WTC11 (cell line): ENCODE results near the gene VWA2. TPM values are rescaled to one million over a fixed set of nuclear protein-coding genes. Genes with fewer than 3 reads are reported as not detected.

Experiments used
- ATAC-seq: fragments of 200-7000 bp; cut with Tn5 transposase; 2 replicates; pipeline ENCODE4 v1.10.0; 2021; ENCODE audit warnings: mild to moderate bottlenecking, moderate library complexity
- Bru-seq: library from RNA; stranded (reverse); fragments of 400-500 nt; gene quantifications from one replicate; lab custom pipeline; 2021; lab: Mats Ljungman, UMichigan
- CTCF ChIA-PET: fragments of 300-600 bp; sonication (Branson Sonifier 250); formaldehyde crosslinking; loops from one replicate; lab custom pipeline; 2021; ENCODE audit warnings: antibody characterized with exemption; lab: Charles Lee
- POLR2A ChIA-PET: fragments of 350-600 bp; sonication (Branson Sonifier 250); formaldehyde crosslinking; loops from one replicate; lab custom pipeline; 2021; ENCODE audit warnings: antibody characterized with exemption; lab: Charles Lee
- DNase-seq: peaks from one replicate; pipeline ENCODE4 v3.0.0; 2021; ENCODE audit warnings: low spot score
- H3K27ac Mint-ChIP-seq: 2 replicates; pipeline ENCODE4 v1.8.0; 2021; ENCODE audit warnings: mixed read lengths
- H3K27me3 Mint-ChIP-seq: 2 replicates; pipeline ENCODE4 v1.8.0; 2021; ENCODE audit warnings: low read depth, mild to moderate bottlenecking, moderate library complexity, mixed read lengths
- H3K36me3 Mint-ChIP-seq: 2 replicates; pipeline ENCODE4 v1.8.0; 2021; ENCODE audit warnings: mixed read lengths
- H3K4me1 Mint-ChIP-seq: 2 replicates; pipeline ENCODE4 v1.8.0; 2022; ENCODE audit warnings: mixed read lengths
- H3K4me3 Mint-ChIP-seq: 2 replicates; pipeline ENCODE4 v1.8.0; 2021; ENCODE audit warnings: mild to moderate bottlenecking, moderate library complexity, mixed read lengths
- H3K9me3 Mint-ChIP-seq: 2 replicates; pipeline ENCODE4 v1.8.0; 2021; ENCODE audit warnings: mixed read lengths
- CBFB ChIP-seq: sonication (generic); formaldehyde crosslinking; IDR thresholded peaks from 2 replicates; pipeline ENCODE4 v1.8.1; 2022; ENCODE audit warnings: mild to moderate bottlenecking, low read depth, missing genetic modification reagents
- CREB1 ChIP-seq: sonication (generic); formaldehyde crosslinking; IDR thresholded peaks from 2 replicates; pipeline ENCODE4 v1.8.0; 2023; ENCODE audit warnings: mild to moderate bottlenecking, missing genetic modification reagents
- ETV6 ChIP-seq: sonication (generic); formaldehyde crosslinking; IDR thresholded peaks from 2 replicates; pipeline ENCODE4 v1.8.1; 2022; ENCODE audit warnings: mild to moderate bottlenecking, missing genetic modification reagents
- FOXK1 ChIP-seq: sonication (generic); formaldehyde crosslinking; IDR thresholded peaks from 2 replicates; pipeline ENCODE4 v1.8.0; 2022; ENCODE audit warnings: mild to moderate bottlenecking, moderate library complexity, missing genetic modification reagents
- JUN ChIP-seq: sonication (generic); formaldehyde crosslinking; IDR thresholded peaks from 2 replicates; pipeline ENCODE4 v1.8.0; 2023; ENCODE audit warnings: mild to moderate bottlenecking, missing genetic modification reagents
- KAT7 ChIP-seq: sonication (generic); formaldehyde crosslinking; IDR thresholded peaks from 2 replicates; pipeline ENCODE4 v1.8.1; 2023; ENCODE audit warnings: missing genetic modification reagents, mild to moderate bottlenecking, borderline replicate concordance
- MYBL2 ChIP-seq: sonication (generic); formaldehyde crosslinking; IDR thresholded peaks from 2 replicates; pipeline ENCODE4 v1.8.1; 2023; ENCODE audit warnings: mild to moderate bottlenecking, moderate library complexity, missing genetic modification reagents
- NFYB ChIP-seq: sonication (generic); formaldehyde crosslinking; conservative IDR thresholded peaks from 2 replicates; pipeline ENCODE4 v1.8.0; 2022; ENCODE audit warnings: low read depth, missing genetic modification reagents
- NR1H2 ChIP-seq: sonication (generic); formaldehyde crosslinking; IDR thresholded peaks from 2 replicates; pipeline ENCODE4 v1.9.0; 2021; ENCODE audit warnings: mild to moderate bottlenecking, moderate library complexity, missing genetic modification reagents
- OVOL2 ChIP-seq: fragments of 250-450 bp; sonication (Bioruptor Pico); IDR thresholded peaks from 2 replicates; pipeline ENCODE4 v1.9.0; 2021; ENCODE audit warnings: mild to moderate bottlenecking, borderline replicate concordance
- SP1 ChIP-seq: sonication (generic); formaldehyde crosslinking; conservative IDR thresholded peaks from 2 replicates; pipeline ENCODE4 v1.8.1; 2022; ENCODE audit warnings: missing genetic modification reagents
- TP53 ChIP-seq: sonication (generic); formaldehyde crosslinking; IDR thresholded peaks from 2 replicates; pipeline ENCODE4 v1.8.1; 2023; ENCODE audit warnings: mild to moderate bottlenecking, missing genetic modification reagents
- USF1 ChIP-seq: sonication (generic); formaldehyde crosslinking; IDR thresholded peaks from 2 replicates; pipeline ENCODE4 v1.8.0; 2022; ENCODE audit warnings: mild to moderate bottlenecking, missing genetic modification reagents
- ZNF232 ChIP-seq: sonication (generic); formaldehyde crosslinking; IDR thresholded peaks from 2 replicates; pipeline ENCODE4 v1.8.0; 2022; ENCODE audit warnings: mild to moderate bottlenecking, missing genetic modification reagents
- ZNF281 ChIP-seq: sonication (generic); formaldehyde crosslinking; IDR thresholded peaks from 2 replicates; pipeline ENCODE4 v1.8.0; 2023; ENCODE audit warnings: mild to moderate bottlenecking, missing genetic modification reagents
- ZNF416 ChIP-seq: fragments of 250-450 bp; sonication (Bioruptor Pico); IDR thresholded peaks from 2 replicates; pipeline ENCODE4 v1.9.0; 2021; ENCODE audit warnings: mild to moderate bottlenecking, inconsistent platforms
- long read RNA-seq, 3 experiments: library from RNA in 1 of 3; library from capped mRNA in 1 of 3; library from polyadenylated mRNA in 1 of 3; unstranded in 2 of 3; stranded (forward) in 1 of 3; transcript quantifications; one replicate each; pipeline ENCODE4 v2.0.0, GENCODE V29; 2021
- total RNA-seq: library from RNA; stranded (reverse); gene quantifications from 3 replicates; pipeline ENCODE4 v1.2.3, GENCODE V29; 2021
- TF ChIP-seq, protein P1 (sequence below): sonication (generic); formaldehyde crosslinking; IDR thresholded peaks from 2 replicates; pipeline ENCODE4 v1.8.0; 2022; ENCODE audit warnings: mild to moderate bottlenecking, missing genetic modification reagents
- TF ChIP-seq, protein P2 (sequence below): fragments of 250-450 bp; sonication (Bioruptor Pico); conservative IDR thresholded peaks from 2 replicates; pipeline ENCODE4 v1.9.0; 2021; ENCODE audit warnings: mild to moderate bottlenecking
- TF ChIP-seq, protein P3 (sequence below): sonication (generic); formaldehyde crosslinking; IDR thresholded peaks from 2 replicates; pipeline ENCODE4 v1.8.1; 2023; ENCODE audit warnings: mild to moderate bottlenecking, missing genetic modification reagents, moderate library complexity
- TF ChIP-seq, protein P4 (sequence below): sonication (generic); formaldehyde crosslinking; IDR thresholded peaks from 2 replicates; pipeline ENCODE4 v1.8.0; 2022; ENCODE audit warnings: mild to moderate bottlenecking, missing genetic modification reagents
- TF ChIP-seq, protein P5 (sequence below): fragments of 250-450 bp; sonication (Bioruptor Pico); IDR thresholded peaks from 2 replicates; pipeline ENCODE4 v2.1.2; 2022; ENCODE audit warnings: mild to moderate bottlenecking, moderate library complexity

The VWA2 gene, protein sequence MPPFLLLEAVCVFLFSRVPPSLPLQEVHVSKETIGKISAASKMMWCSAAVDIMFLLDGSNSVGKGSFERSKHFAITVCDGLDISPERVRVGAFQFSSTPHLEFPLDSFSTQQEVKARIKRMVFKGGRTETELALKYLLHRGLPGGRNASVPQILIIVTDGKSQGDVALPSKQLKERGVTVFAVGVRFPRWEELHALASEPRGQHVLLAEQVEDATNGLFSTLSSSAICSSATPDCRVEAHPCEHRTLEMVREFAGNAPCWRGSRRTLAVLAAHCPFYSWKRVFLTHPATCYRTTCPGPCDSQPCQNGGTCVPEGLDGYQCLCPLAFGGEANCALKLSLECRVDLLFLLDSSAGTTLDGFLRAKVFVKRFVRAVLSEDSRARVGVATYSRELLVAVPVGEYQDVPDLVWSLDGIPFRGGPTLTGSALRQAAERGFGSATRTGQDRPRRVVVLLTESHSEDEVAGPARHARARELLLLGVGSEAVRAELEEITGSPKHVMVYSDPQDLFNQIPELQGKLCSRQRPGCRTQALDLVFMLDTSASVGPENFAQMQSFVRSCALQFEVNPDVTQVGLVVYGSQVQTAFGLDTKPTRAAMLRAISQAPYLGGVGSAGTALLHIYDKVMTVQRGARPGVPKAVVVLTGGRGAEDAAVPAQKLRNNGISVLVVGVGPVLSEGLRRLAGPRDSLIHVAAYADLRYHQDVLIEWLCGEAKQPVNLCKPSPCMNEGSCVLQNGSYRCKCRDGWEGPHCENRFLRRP
- 2.1 to 3.1 TPM (median 2.7 TPM) in 3 replicates for total RNA-seq
- Bru-seq, nascent RNA, result percentile 39 among the genes with signal in this experiment
- long read RNA-seq, experiment 1, partial matches to known transcripts, result 2 of 6 reads
- long read RNA-seq, experiment 1, other reads (novel, unspliced or antisense), result 3 of 6 reads
- long read RNA-seq, experiment 2, partial matches to known transcripts, result 0 of 5 reads
- long read RNA-seq, experiment 2, other reads (novel, unspliced or antisense), result 4 of 5 reads
- long read RNA-seq, experiment 3, partial matches to known transcripts, result 0 of 1 reads
- long read RNA-seq, experiment 3, other reads (novel, unspliced or antisense), result 1 of 1 reads

GRCh38 chr10:114239117-114239993, at the start of gene VWA2:
VWA2 (plus strand) TSS chr10:114239254; CDS start chr10:114248714, 9,460 bp downstream.
- CTCF ChIA-PET, result interaction anchor here (0.8 to 1.5 kb wide), 4 partner anchors 65 to 220 kb away, joined by 3 to 6 read pairs (median 4); no protein-coding TSS in a partner anchor
- peak within 1 kb of the TSS; percentile 67 for H3K4me3 Mint-ChIP-seq
- H3K27me3 Mint-ChIP-seq, result peaks cover 37% of the 10 kb centered on the region
- no peak within 1 kb of the TSS for H3K27ac Mint-ChIP-seq
- POLR2A ChIA-PET, result no interaction called here
- peaks cover 21% of the 10 kb centered on the region for H3K4me1 Mint-ChIP-seq
- no peaks in the 10 kb centered on the region for H3K36me3 Mint-ChIP-seq
- no peaks in the 10 kb centered on the region for H3K9me3 Mint-ChIP-seq
- peak; percentile 78 for ATAC-seq
- peak; percentile 69 for DNase-seq
- TF ChIP-seq, protein P1, sequence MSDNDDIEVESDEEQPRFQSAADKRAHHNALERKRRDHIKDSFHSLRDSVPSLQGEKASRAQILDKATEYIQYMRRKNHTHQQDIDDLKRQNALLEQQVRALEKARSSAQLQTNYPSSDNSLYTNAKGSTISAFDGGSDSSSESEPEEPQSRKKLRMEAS (CRISPR knock-in tag), result peak; percentile 88
- no peak for TF ChIP-seq NR1H2
- TF ChIP-seq TP53 (CRISPR knock-in tag), result no peak
- no peak for TF ChIP-seq OVOL2 (CRISPR knock-in tag)
- TF ChIP-seq, protein P2, sequence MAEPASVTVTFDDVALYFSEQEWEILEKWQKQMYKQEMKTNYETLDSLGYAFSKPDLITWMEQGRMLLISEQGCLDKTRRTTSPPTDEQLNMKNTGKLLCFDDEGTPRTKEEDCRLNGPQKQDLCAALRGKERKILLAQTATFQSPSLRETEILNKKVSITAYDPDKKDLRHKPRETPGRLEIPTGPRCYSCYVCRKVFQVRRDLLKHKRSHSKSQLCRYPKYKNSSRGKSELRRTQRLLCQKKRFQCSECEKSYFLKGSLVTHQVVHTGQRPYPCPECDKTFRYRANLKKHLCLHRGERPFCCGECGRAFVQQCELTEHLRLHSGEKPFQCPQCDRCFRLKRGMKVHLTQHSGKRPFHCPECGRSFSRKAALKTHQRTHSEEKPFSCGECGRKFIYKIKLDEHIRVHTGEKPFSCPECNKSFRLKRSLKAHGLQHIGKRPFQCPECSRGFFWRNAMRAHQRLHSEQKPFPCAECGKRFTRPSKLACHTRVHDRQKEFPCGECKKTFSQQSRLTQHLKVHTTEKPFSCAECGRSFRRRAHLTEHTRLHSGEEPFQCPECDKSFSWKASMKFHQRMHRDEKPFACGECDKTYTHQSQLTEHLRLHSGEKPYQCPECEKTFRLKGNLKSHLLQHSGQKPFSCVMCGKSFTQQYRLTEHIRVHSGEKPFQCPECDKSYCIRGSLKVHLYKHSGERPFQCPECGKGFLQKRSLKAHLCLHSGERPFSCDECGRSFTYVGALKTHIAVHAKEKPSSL (CRISPR knock-in tag), result no peak
- TF ChIP-seq USF1, result peak; percentile 62; the same call in 1 of the 2 replicates
- 0 out of 2 replicates have a peak, but pooled peaks have one; percentile 59 for TF ChIP-seq KAT7
- TF ChIP-seq ZNF416 (CRISPR knock-in tag), result no peak
- peak; percentile 60; the same call in 1 of the 2 replicates for TF ChIP-seq SP1 (CRISPR knock-in tag)
- TF ChIP-seq CBFB, result no peak
- no peak; the same call in 1 of the 2 replicates for TF ChIP-seq FOXK1 (CRISPR knock-in tag)
- no peak for TF ChIP-seq JUN (CRISPR knock-in tag)
- TF ChIP-seq CREB1 (CRISPR knock-in tag), result no peak
- TF ChIP-seq MYBL2 (CRISPR knock-in tag), result peak; percentile 83
- TF ChIP-seq, protein P3, sequence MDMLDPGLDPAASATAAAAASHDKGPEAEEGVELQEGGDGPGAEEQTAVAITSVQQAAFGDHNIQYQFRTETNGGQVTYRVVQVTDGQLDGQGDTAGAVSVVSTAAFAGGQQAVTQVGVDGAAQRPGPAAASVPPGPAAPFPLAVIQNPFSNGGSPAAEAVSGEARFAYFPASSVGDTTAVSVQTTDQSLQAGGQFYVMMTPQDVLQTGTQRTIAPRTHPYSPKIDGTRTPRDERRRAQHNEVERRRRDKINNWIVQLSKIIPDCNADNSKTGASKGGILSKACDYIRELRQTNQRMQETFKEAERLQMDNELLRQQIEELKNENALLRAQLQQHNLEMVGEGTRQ (CRISPR knock-in tag), result peak; percentile 72
- TF ChIP-seq, protein P4, sequence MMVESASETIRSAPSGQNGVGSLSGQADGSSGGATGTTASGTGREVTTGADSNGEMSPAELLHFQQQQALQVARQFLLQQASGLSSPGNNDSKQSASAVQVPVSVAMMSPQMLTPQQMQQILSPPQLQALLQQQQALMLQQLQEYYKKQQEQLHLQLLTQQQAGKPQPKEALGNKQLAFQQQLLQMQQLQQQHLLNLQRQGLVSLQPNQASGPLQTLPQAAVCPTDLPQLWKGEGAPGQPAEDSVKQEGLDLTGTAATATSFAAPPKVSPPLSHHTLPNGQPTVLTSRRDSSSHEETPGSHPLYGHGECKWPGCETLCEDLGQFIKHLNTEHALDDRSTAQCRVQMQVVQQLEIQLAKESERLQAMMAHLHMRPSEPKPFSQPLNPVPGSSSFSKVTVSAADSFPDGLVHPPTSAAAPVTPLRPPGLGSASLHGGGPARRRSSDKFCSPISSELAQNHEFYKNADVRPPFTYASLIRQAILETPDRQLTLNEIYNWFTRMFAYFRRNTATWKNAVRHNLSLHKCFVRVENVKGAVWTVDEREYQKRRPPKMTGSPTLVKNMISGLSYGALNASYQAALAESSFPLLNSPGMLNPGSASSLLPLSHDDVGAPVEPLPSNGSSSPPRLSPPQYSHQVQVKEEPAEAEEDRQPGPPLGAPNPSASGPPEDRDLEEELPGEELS, result 0 out of 2 replicates have a peak, but pooled peaks have one; percentile 18
- TF ChIP-seq ZNF281 (CRISPR knock-in tag), result 0 out of 2 replicates have a peak, but pooled peaks have one; percentile 12
- TF ChIP-seq, protein P5, sequence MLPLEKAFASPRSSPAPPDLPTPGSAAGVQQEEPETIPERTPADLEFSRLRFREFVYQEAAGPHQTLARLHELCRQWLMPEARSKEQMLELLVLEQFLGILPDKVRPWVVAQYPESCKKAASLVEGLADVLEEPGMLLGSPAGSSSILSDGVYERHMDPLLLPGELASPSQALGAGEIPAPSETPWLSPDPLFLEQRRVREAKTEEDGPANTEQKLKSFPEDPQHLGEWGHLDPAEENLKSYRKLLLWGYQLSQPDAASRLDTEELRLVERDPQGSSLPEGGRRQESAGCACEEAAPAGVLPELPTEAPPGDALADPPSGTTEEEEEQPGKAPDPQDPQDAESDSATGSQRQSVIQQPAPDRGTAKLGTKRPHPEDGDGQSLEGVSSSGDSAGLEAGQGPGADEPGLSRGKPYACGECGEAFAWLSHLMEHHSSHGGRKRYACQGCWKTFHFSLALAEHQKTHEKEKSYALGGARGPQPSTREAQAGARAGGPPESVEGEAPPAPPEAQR (CRISPR knock-in tag), result no peak
- TF ChIP-seq ETV6 (CRISPR knock-in tag), result no peak
- TF ChIP-seq ZNF232 (CRISPR knock-in tag), result peak; percentile 27; the same call in 1 of the 2 replicates
- no peak for TF ChIP-seq NFYB (CRISPR knock-in tag)
